ENCODE data around the gene NELL1.

The NELL1 gene

GRCh38 chr11:21505070-21505469 lies 835.7 kb downstream of the NELL1 start:
- no peak overlapping the region for H3K4me3 ChIP-seq (ENCODE audit: low read length)

GRCh38 chr11:21511835-21512440 lies 842.6 kb downstream of the NELL1 start:
- H3K4me3 ChIP-seq (ENCODE audit: low read length), result no peak overlapping the region
- TF ChIP-seq ZNF274 (IDR thresholded peaks at IDR 0.05; ENCODE audit: low read depth, low read length), result no peak

More at GRCh38 chr11:21505070-21505469, 835.7 kb downstream of the NELL1 start:
- no peak for TF ChIP-seq ZNF274 (IDR thresholded peaks at IDR 0.05; ENCODE audit: low read depth, low read length)

- H3K4me3 ChIP-seq (ENCODE audit: low read length), result no peak overlapping the region
- no peak for TF ChIP-seq ZNF274 (IDR thresholded peaks at IDR 0.05; ENCODE audit: low read depth, low read length)
Measured at GRCh38 chr11:21514316-21514715, 844.9 kb downstream of the NELL1 start.

DNA sequence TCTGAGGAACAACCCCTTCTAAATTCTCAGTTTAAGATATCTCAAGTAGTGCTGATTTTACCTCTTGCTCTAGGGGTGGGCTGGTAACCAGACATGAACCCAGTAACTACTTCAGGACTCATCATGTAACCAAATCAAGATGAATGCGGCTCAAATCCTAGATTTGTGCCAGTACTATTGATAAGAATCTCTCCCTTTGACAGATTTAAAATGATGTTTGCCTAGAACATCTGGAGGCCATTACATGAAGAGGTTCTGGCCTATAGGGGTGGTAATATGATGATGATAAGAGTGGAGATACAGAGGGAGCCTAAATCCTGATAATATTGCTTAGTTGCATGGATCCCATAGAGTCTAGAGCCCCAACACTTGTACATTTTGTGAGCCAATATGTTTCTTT lies 850.9 kb downstream of the NELL1 start:
- no peak for TF ChIP-seq ZNF274 (IDR thresholded peaks at IDR 0.05; ENCODE audit: low read depth, low read length)
- no peak overlapping the region for H3K4me3 ChIP-seq (ENCODE audit: low read length)

DNA sequence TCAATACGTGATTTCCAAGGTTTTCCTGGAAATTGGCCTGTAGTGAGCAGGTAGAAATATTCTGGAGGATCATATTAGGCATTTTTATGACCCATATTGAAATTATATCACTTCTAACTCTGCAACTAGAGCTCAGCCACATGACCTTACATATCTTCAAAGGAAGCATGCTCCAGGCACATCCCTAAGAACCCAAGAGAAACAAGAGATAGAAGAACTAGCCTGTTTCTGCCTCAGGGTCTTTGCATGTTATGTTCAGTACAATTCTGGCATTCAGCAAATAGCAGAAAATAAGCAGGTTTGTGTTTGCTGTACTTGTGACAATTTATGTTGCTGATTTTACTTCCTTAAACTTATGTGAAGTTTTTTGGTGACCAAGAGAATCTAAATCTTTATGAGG lies 859.8 kb downstream of the NELL1 start:
- no peak for TF ChIP-seq ZNF274 (IDR thresholded peaks at IDR 0.05; ENCODE audit: low read depth, low read length)

GRCh38 chr11:21534288-21534687 lies 864.9 kb downstream of the NELL1 start:
- no peak for TF ChIP-seq ZNF274 (IDR thresholded peaks at IDR 0.05; ENCODE audit: low read depth, low read length)
- H3K4me3 ChIP-seq (ENCODE audit: low read length), result no peak overlapping the region

More for the DNA sequence above, 859.8 kb downstream of the NELL1 start:
- no peak overlapping the region for H3K4me3 ChIP-seq (ENCODE audit: low read length)

DNA sequence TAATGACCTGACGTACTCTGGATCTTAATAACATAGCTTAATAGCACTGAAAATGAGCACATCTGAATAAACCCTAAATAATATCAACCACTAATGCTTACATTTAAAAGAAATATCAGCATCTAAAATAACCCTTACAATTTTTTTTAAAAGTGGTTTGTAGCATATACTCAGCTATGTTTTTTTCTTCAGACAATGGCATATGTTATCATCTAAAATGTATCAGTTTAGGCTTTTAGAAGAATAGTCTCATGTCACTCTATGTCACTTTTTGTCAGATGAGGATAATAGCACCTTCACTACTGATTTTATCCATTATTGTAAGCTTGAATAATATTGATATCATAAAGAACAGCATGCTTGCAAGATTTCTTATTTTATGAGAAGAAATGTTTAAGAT lies 868.6 kb downstream of the NELL1 start:
- TF ChIP-seq ZNF274 (IDR thresholded peaks at IDR 0.05; ENCODE audit: low read depth, low read length), result no peak
- no peak overlapping the region for H3K4me3 ChIP-seq (ENCODE audit: low read length)

- H3K4me3 ChIP-seq (ENCODE audit: low read length), result no peak overlapping the region
- TF ChIP-seq ZNF274 (IDR thresholded peaks at IDR 0.05; ENCODE audit: low read depth, low read length), result no peak
Measured at GRCh38 chr11:21541187-21541751, 871.9 kb downstream of the NELL1 start.

DNA sequence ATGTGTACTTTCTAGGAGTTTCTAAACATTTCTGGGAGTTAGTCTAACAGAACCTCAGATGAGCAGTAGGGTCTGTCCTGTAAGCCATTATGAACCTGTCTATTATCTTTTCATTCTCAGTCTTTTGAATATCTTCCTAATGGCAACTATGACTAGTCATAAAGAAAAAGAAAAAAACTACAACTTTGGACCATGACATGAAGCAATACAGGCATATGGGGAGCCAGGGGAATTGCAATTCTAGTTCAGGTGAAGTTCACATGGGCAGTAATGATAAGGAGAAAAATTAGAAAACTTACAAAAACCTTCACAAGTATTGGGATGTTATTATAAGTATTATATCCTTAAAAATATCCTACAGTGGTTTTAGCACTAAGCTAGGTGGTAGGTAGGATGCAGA lies 874.5 kb downstream of the NELL1 start:
- no peak overlapping the region for H3K4me3 ChIP-seq (ENCODE audit: low read length)
- TF ChIP-seq ZNF274 (IDR thresholded peaks at IDR 0.05; ENCODE audit: low read depth, low read length), result no peak

- H3K4me3 ChIP-seq (ENCODE audit: low read length), result no peak overlapping the region
Measured at GRCh38 chr11:21545699-21546098, 876.3 kb downstream of the NELL1 start.

GRCh38 chr11:21546703-21547102 lies 877.3 kb downstream of the NELL1 start:
- TF ChIP-seq ZNF274 (IDR thresholded peaks at IDR 0.05; ENCODE audit: low read depth, low read length), result no peak
- no peak overlapping the region for H3K4me3 ChIP-seq (ENCODE audit: low read length)

More at GRCh38 chr11:21545699-21546098, 876.3 kb downstream of the NELL1 start:
- TF ChIP-seq ZNF274 (IDR thresholded peaks at IDR 0.05; ENCODE audit: low read depth, low read length), result no peak

GRCh38 chr11:21552911-21553310 lies 883.5 kb downstream of the NELL1 start:
- no peak overlapping the region for H3K4me3 ChIP-seq (ENCODE audit: low read length)
- TF ChIP-seq ZNF274 (IDR thresholded peaks at IDR 0.05; ENCODE audit: low read depth, low read length), result no peak

GRCh38 chr11:21553795-21554194 lies 884.4 kb downstream of the NELL1 start:
- H3K4me3 ChIP-seq (ENCODE audit: low read length), result no peak overlapping the region
- no peak for TF ChIP-seq ZNF274 (IDR thresholded peaks at IDR 0.05; ENCODE audit: low read depth, low read length)

- TF ChIP-seq ZNF274 (IDR thresholded peaks at IDR 0.05; ENCODE audit: low read depth, low read length), result no peak
- no peak overlapping the region for H3K4me3 ChIP-seq (ENCODE audit: low read length)
Measured at GRCh38 chr11:21554284-21554683, 884.9 kb downstream of the NELL1 start.

DNA sequence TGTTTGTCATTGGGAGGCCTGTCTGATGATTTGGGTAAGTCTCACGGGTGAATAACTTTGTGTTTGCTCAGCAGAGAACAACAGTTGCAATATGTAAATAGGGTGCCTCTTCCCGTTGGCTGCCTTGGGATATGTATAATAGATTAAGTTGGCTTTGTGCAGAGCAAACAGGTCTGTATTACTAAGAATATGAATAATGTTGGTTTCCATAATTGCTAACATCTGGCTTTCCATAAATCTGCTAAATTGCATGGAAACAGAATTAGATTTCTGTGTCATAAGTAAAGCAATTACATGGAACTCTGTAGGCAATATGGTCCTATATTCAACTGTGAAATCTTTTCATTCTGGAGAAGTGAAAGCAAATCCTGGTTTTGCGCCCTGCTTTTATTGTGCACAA lies 887.5 kb downstream of the NELL1 start:
- H3K4me3 ChIP-seq (ENCODE audit: low read length), result no peak overlapping the region
- TF ChIP-seq ZNF274 (IDR thresholded peaks at IDR 0.05; ENCODE audit: low read depth, low read length), result no peak
